Vagina (tissue), 2 donors: Measurements from ENCODE around the gene FAM210A. TPM values are rescaled to one million over a fixed set of nuclear protein-coding genes. Genes with fewer than 3 reads are reported as not detected.
A peak's percentile ranks its signal among the peaks of the same experiment; 100 is the strongest.

Experiments used
- DNase-seq, 2 donors: peaks; one replicate each; pipeline ENCODE4 v3.0.0-alpha.2; 2017; ENCODE audit errors: extremely low spot score in 2 of 2
- H3K27ac ChIP-seq: fragments of 200-600 bp; sonication (generic); one replicate; pipeline ENCODE4 v1.5.1; 2019
- H3K27me3 ChIP-seq: fragments of 200-600 bp; sonication (generic); one replicate; pipeline ENCODE4 v1.5.1; 2019
- H3K36me3 ChIP-seq, 2 donors: fragments of 200-600 bp; sonication (generic); one replicate each; pipeline ENCODE4 v1.5.1; 2017 to 2019
- H3K4me1 ChIP-seq: fragments of 200-600 bp; sonication (generic); one replicate; pipeline ENCODE4 v1.5.1; 2019
- H3K4me3 ChIP-seq, 2 donors: fragments of 200-600 bp; sonication (generic); 1 replicate in 1 of 2; 2 replicates in 1 of 2; pipeline ENCODE4 v1.5.1; 2016 to 2019
- H3K9me3 ChIP-seq: fragments of 200-600 bp; sonication (generic); one replicate; pipeline ENCODE4 v1.5.1; 2019
- CTCF ChIP-seq, 3 experiments: fragments of 450-650 bp in 2 of 3; fragments of 200-600 bp in 1 of 3; sonication (generic) in 1 of 3; IDR thresholded peaks; one replicate each; pipeline ENCODE4 v1.5.1; 2017 to 2019; ENCODE audit warnings: antibody characterized with exemption in 3 of 3, mild to moderate bottlenecking in 2 of 3, moderate library complexity in 2 of 3
- POLR2A ChIP-seq, 2 donors: fragments of 450-650 bp; IDR thresholded peaks; one replicate each; pipeline ENCODE4 v1.6.1; 2017; ENCODE audit warnings: antibody characterized with exemption in 2 of 2, mild to moderate bottlenecking in 2 of 2, moderate library complexity in 2 of 2
- POLR2AphosphoS5 ChIP-seq, 2 donors: sonication (generic); formaldehyde crosslinking; IDR thresholded peaks; one replicate each; pipeline ENCODE4 v1.9.0; 2017; ENCODE audit warnings: antibody characterized with exemption in 2 of 2, mild to moderate bottlenecking in 2 of 2, low read depth in 1 of 2; ENCODE audit not compliant: insufficient read depth in 1 of 2
- intact Hi-C: fragments of 100-400 bp; cut with DNase I; formaldehyde crosslinking; loops from one replicate; pipeline ENCODE4 v1.15.1; 2023
- total RNA-seq: library from RNA; depleted of rRNA; stranded (reverse); fragments of >200 nt; gene quantifications from one replicate; pipeline ENCODE4 v1.2.3, GENCODE V29; 2016

FAM210A gene
- total RNA-seq, 1 donor from 2014 or later = 12.8 TPM

- Histone ChIP-seq H3K27me3 (no peaks in the 10 kb centered on the region), H3K4me1 (peaks cover 6% of the 10 kb centered on the region), H3K27ac (no peak overlapping the region), H3K9me3 (no peaks in the 10 kb centered on the region), H3K4me3 (no peak overlapping the region), H3K36me3 (peaks cover 0 to 57% of the 10 kb centered on the region in 2 donors)
- TF ChIP-seq POLR2AphosphoS5 (IDR thresholded peaks at IDR 0.05; ENCODE audit: insufficient read depth in 1 of 2, low read depth in 1 of 2) (no peak), POLR2A (IDR thresholded peaks at IDR 0.05) (no peak), CTCF (IDR thresholded peaks at IDR 0.05) (no peak)
- no peak for DNase-seq
- intact Hi-C loops = no loop called here
Measured at GRCh38 chr18:13735681-13736080, 9.3 kb upstream of the FAM210A start.

DNA sequence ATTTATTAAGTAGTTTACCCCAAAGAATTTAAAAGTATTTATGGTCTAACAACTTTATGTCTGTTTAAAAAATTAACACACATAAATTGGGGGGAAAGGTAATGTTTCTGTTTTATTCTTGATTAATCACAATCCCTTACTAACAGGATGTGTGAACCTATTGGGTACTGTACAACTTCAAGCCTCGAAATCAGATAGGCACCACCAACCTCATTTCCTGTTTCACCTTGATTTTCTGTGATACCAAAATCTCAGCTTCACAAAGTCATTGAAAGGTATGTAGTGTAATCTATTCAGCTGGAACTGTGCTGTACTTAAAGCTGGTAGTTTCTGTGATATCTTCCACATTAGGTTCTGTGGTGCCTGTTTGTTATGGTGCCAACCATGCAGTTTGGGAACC, 4.1 kb upstream of the FAM210A start:
- Histone ChIP-seq H3K27me3 (no peaks in the 10 kb centered on the region), H3K27ac (no peak overlapping the region), H3K9me3 (no peaks in the 10 kb centered on the region), H3K4me1 (peaks cover 42% of the 10 kb centered on the region), H3K36me3 (peaks cover 0 to 23% of the 10 kb centered on the region in 2 donors), H3K4me3 (no peak overlapping the region)
- no peak for DNase-seq
- TF ChIP-seq POLR2AphosphoS5 (IDR thresholded peaks at IDR 0.05; ENCODE audit: insufficient read depth in 1 of 2, low read depth in 1 of 2) (no peak), CTCF (IDR thresholded peaks at IDR 0.05) (no peak), POLR2A (IDR thresholded peaks at IDR 0.05) (no peak)
- intact Hi-C loops = no loop called here

- Histone ChIP-seq H3K27me3 (no peaks in the 10 kb centered on the region), H3K4me3 (peak overlapping the region; percentile 88 to 94), H3K27ac (peak overlapping the region; percentile 94), H3K9me3 (no peaks in the 10 kb centered on the region), H3K4me1 (peaks cover 53% of the 10 kb centered on the region), H3K36me3 (no peaks in the 10 kb centered on the region)
- no peak for TF ChIP-seq POLR2A (IDR thresholded peaks at IDR 0.05)
- TF ChIP-seq POLR2AphosphoS5 (IDR thresholded peaks at IDR 0.05; ENCODE audit: insufficient read depth in 1 of 2, low read depth in 1 of 2) = no peak
- TF ChIP-seq CTCF (IDR thresholded peaks at IDR 0.05) = no peak
- DNase-seq = no peak
- intact Hi-C loops = loop anchor here (10.0 kb wide), 1 partner anchor 512 kb away; the partner anchor contains the start of gene LDLRAD4
Measured at GRCh38 chr18:13726972-13727331, 594 bp upstream of the FAM210A start.

DNA sequence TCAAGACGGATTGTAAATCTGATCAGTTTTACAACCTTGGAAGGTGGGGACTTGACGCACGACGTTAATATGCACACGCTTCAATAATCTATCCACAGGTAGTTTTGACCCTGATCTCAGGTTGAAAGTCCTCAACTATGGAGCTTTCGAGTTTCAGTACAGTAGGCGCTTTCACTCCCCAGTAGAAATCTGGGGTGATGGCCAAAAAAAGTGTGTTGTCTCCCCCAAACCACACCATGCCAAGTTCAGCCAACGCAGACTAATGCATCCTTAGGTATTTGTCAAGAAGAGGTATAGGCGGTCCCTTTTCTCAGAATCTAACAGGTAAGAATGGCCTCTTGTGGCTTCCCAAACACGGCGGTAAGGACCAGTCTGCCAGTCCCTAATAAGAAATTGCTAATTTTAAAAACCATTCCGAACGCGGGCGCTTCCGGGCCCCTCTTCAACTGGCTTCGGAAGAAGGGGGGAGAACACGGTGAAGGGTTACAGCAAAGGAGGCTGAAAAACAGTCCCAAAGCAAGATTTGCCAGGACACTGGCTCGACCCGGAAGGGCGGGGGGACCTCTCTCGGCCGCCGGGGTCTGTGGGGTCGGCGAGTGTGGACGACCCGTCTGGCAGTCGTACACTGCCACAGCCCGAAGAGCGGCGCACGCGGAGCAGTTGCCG, 659 bp downstream of the FAM210A start:
- Histone ChIP-seq H3K4me1 (peaks cover 52% of the 10 kb centered on the region), H3K27me3 (no peaks in the 10 kb centered on the region), H3K4me3 (peak overlapping the region; percentile 88 to 94), H3K9me3 (no peaks in the 10 kb centered on the region), H3K36me3 (no peaks in the 10 kb centered on the region), H3K27ac (peak overlapping the region; percentile 94)
- TF ChIP-seq POLR2AphosphoS5 (IDR thresholded peaks at IDR 0.05; ENCODE audit: insufficient read depth in 1 of 2, low read depth in 1 of 2) (no peak), CTCF (IDR thresholded peaks at IDR 0.05) (no peak), POLR2A (IDR thresholded peaks at IDR 0.05) (no peak)
- DNase-seq = peak in 1 of 2 donors; percentile 88
- intact Hi-C loops = loop anchor here (10.0 kb wide), 1 partner anchor 511 kb away; the partner anchor contains the start of gene LDLRAD4

GRCh38 chr18:13720847-13721246, 5.5 kb downstream of the FAM210A start:
- H3K27me3 ChIP-seq = no peaks in the 10 kb centered on the region
- peaks cover 20% of the 10 kb centered on the region for H3K4me1 ChIP-seq
- no peak for DNase-seq
- no peaks in the 10 kb centered on the region for H3K9me3 ChIP-seq
- no peak overlapping the region for H3K27ac ChIP-seq
- intact Hi-C loops = loop anchor here (10.0 kb wide), 1 partner anchor 506 kb away; the partner anchor contains the start of gene LDLRAD4
- TF ChIP-seq CTCF (IDR thresholded peaks at IDR 0.05) (no peak), POLR2AphosphoS5 (IDR thresholded peaks at IDR 0.05; ENCODE audit: insufficient read depth in 1 of 2, low read depth in 1 of 2) (no peak)
- H3K4me3 ChIP-seq = no peak overlapping the region
- H3K36me3 ChIP-seq = no peaks in the 10 kb centered on the region
